K562 (cell line): ENCODE data around the gene INMT. TPM values are rescaled to one million over a fixed set of nuclear protein-coding genes. Genes with fewer than 3 reads are reported as not detected.

ENCODE experiments used
- ATAC-seq: fragments of 200-7000 bp; cut with Tn5 transposase; 3 replicates; pipeline ENCODE4 v1.9.1; 2020; ENCODE audit warnings: moderate library complexity
- BruUV-seq: library from RNA; stranded (reverse); fragments of 400-500 nt; replicated peaks from 2 replicates; lab custom pipeline; 2021; lab: Mats Ljungman, UMichigan
- CTCF ChIA-PET: fragments of 300-600 bp; formaldehyde crosslinking; extraction: SDS; loops from one replicate; lab custom pipeline; 2021; ENCODE audit warnings: low intra/inter-chr PET ratio; lab: Yijun Ruan, JAX
- POLR2A ChIA-PET: fragments of 300-600, 350-650 bp; sonication (Branson Sonifier 250); formaldehyde crosslinking; extraction: SDS; loops from one replicate; lab custom pipeline; 2021; ENCODE audit warnings: antibody characterized with exemption, inconsistent platforms; lab: Yijun Ruan, JAX
- DNase-seq, 4 experiments: peaks; one replicate each; pipeline versions ENCODE4 v3.0.0 to v3.0.0-alpha.2; 2011 to 2018; ENCODE audit warnings: low spot score in 3 of 4, mixed read lengths in 3 of 4; ENCODE audit errors: extremely low read depth in 1 of 4
- FAIRE-seq: peaks from 2 replicates; lab custom pipeline; 2011; peaks lifted over from hg19 to GRCh38; lab: Jason Lieb, UNC
- H2AFZ ChIP-seq: 2 replicates; pipeline ENCODE4 v1.6.0; 2011; ENCODE audit warnings: low read depth, low read length, control low read depth, inconsistent platforms
- H3K27ac ChIP-seq: fragments of 200-600 bp; 3 replicates; pipeline ENCODE4 v1.8.0; 2011; ENCODE audit warnings: low read depth, mild to moderate bottlenecking, control low read depth, inconsistent platforms, low read length, moderate library complexity, mixed read lengths; ENCODE audit errors: extremely low read depth
- H3K27me3 ChIP-seq, 2 experiments: fragments of 300-600 bp in 1 of 2; 2 replicates in 1 of 2; 3 replicates in 1 of 2; pipeline versions ENCODE4 v1.6.0 to v1.8.0; 2011; ENCODE audit warnings: inconsistent platforms in 2 of 2, low read length in 2 of 2, mild to moderate bottlenecking in 1 of 2, mixed read lengths in 1 of 2, moderate library complexity in 1 of 2; ENCODE audit not compliant: control insufficient read depth in 2 of 2, insufficient read depth in 2 of 2
- H3K36me3 ChIP-seq: fragments of 300-600 bp; 3 replicates; pipeline ENCODE4 v1.8.0; 2011; ENCODE audit warnings: mild to moderate bottlenecking, low read length, inconsistent platforms; ENCODE audit not compliant: control insufficient read depth, insufficient read depth
- H3K4me1 ChIP-seq, 2 experiments: fragments of 200-600 bp in 1 of 2; replicated peaks in 1 of 2; 2 replicates in 1 of 2; 3 replicates in 1 of 2; pipeline versions ENCODE4 v1.5.1 to v1.8.0; 2011; ENCODE audit warnings: inconsistent platforms in 2 of 2, low read length in 2 of 2, mild to moderate bottlenecking in 1 of 2, mixed read lengths in 1 of 2, moderate library complexity in 1 of 2; ENCODE audit not compliant: control insufficient read depth in 2 of 2, insufficient read depth in 2 of 2
- H3K4me2 ChIP-seq: 2 replicates; pipeline ENCODE4 v1.6.1; 2011; ENCODE audit warnings: low read length, control low read depth, inconsistent platforms, mixed read lengths; ENCODE audit not compliant: insufficient read depth
- H3K4me3 ChIP-seq: fragments of 200-600 bp; sonication (generic), shearing (Covaris generic); 2 replicates; pipeline ENCODE4 v1.5.1; 2016; ENCODE audit warnings: control low read depth, inconsistent platforms
- H3K79me2 ChIP-seq: fragments of 200-600 bp; 3 replicates; pipeline ENCODE4 v1.8.0; 2011; ENCODE audit warnings: low read length, inconsistent platforms; ENCODE audit not compliant: control insufficient read depth, insufficient read depth
- H3K9ac ChIP-seq, 2 experiments: 2 replicates each; pipeline versions ENCODE4 v1.6.0 to v1.6.1; 2011; ENCODE audit warnings: low read depth in 2 of 2, low read length in 2 of 2, control low read depth in 1 of 2, inconsistent platforms in 1 of 2, mild to moderate bottlenecking in 1 of 2, mixed read lengths in 1 of 2; ENCODE audit not compliant: insufficient read depth in 1 of 2
- H3K9me1 ChIP-seq: one replicate; pipeline ENCODE4 v1.6.0; 2011; ENCODE audit warnings: inconsistent platforms, mild to moderate bottlenecking, low read length, moderate library complexity; ENCODE audit not compliant: control insufficient read depth, insufficient read depth
- H3K9me3 ChIP-seq: replicated peaks from 2 replicates; pipeline ENCODE4 v1.5.1; 2011; ENCODE audit warnings: low read depth, low read length, inconsistent platforms; ENCODE audit not compliant: control insufficient read depth, insufficient read depth
- H4K20me1 ChIP-seq: replicated peaks from 2 replicates; pipeline ENCODE4 v1.6.1; 2011; ENCODE audit warnings: low read length, inconsistent platforms, mixed read lengths; ENCODE audit not compliant: control insufficient read depth, insufficient read depth
- CBFA2T2 ChIP-seq: fragments of 450-650 bp; conservative IDR thresholded peaks from 2 replicates; pipeline ENCODE4 v1.6.1; 2017; ENCODE audit warnings: mild to moderate bottlenecking
- EZH2 ChIP-seq: IDR thresholded peaks from 2 replicates; pipeline ENCODE4 v1.6.1; 2012; ENCODE audit warnings: low read depth, mild to moderate bottlenecking, inconsistent platforms, low read length, borderline replicate concordance
- MCM2 ChIP-seq: fragments of 450-650 bp; IDR thresholded peaks from 2 replicates; pipeline ENCODE4 v1.6.1; 2017; ENCODE audit warnings: low read depth, mild to moderate bottlenecking
- RERE ChIP-seq: sonication (generic); formaldehyde crosslinking; IDR thresholded peaks from 2 replicates; pipeline ENCODE4 v1.8.0; 2023; ENCODE audit warnings: missing genetic modification reagents, mild to moderate bottlenecking, borderline replicate concordance
- ZNF280A ChIP-seq: fragments of 450-650 bp; IDR thresholded peaks from 2 replicates; pipeline ENCODE4 v1.6.1; 2018; ENCODE audit warnings: mild to moderate bottlenecking, low read depth; ENCODE audit not compliant: partially characterized antibody
- ZNF717 ChIP-seq: fragments of 250-450 bp; sonication (Bioruptor Pico); IDR thresholded peaks from 2 replicates; pipeline ENCODE4 v1.5.0; 2021
- WGBS: fragments of 100-300 bp; shearing (Covaris generic); methylation state at CpG from one replicate; pipeline ENCODE4 v1.1.6; 2016; ENCODE audit warnings: low coverage, mixed read lengths; ENCODE audit not compliant: insufficient coverage; ENCODE audit errors: missing lambda C conversion rate; 5-methylcytosine and 5-hydroxymethylcytosine counted together
- in situ Hi-C: fragments of 300-500 bp; cut with MboI; formaldehyde crosslinking; loops from 4 replicates; pipeline ENCODE4 v1.15.0; 2018; ENCODE audit warnings: inconsistent platforms, mixed read lengths
- intact Hi-C: fragments of 100-400 bp; cut with micrococcal nuclease; formaldehyde crosslinking; loops from 2 replicates; pipeline ENCODE4 v1.14.2; 2022
- polyA plus RNA-seq, 8 experiments: library from polyadenylated mRNA; depleted of rRNA in 4 of 8; stranded (reverse) in 5 of 8; unstranded in 3 of 8; fragments of >200 nt; fragmentation: Nextera tagmentation in 2 of 8; fragmentation: Illumina TruSeq in 1 of 8; extraction: Ambion mirVana in 2 of 8; extraction: Trizol in 1 of 8; gene quantifications; 2 replicates each; pipeline versions ENCODE4 v1.2.1 to v1.2.3, GENCODE V29; 2011 to 2014; ENCODE audit warnings: inconsistent platforms in 1 of 8, missing spikeins in 1 of 8
- total RNA-seq, 7 experiments: library from RNA; depleted of rRNA in 6 of 7; stranded (reverse); fragments of >200 nt in 6 of 7; fragmentation: Illumina TruSeq in 2 of 7; extraction: Trizol in 2 of 7; gene quantifications; 2 replicates each; pipeline versions ENCODE4 v1.2.1 to v1.2.3, GENCODE V29; 2011 to 2021; ENCODE audit warnings: low replicate concordance in 1 of 7

Gene INMT
- total and polyA plus RNA-seq, 9 of the 15 experiments (the other 6 are each of a cell fraction or from before 2014, with no cell fraction given) = 0.04 to 0.27 TPM; not detected in 7

GRCh38 chr7:30705008-30705407, 46.9 kb upstream of the INMT start:
- Histone ChIP-seq H3K4me3 (no peak overlapping the region), H3K9ac (no peak overlapping the region), H3K9me3 (no peaks in the 10 kb centered on the region), H3K4me1 (peaks cover 2 to 6% of the 10 kb centered on the region in 2 experiments; a peak in 3 of 5 replicates), H3K4me2 (no peak overlapping the region), H3K27me3 (peaks cover 17 to 60% of the 10 kb centered on the region in 2 experiments; a peak in 4 of 5 replicates), H3K79me2 (no peaks in the 10 kb centered on the region), H2AFZ (no peak overlapping the region), H3K36me3 (no peaks in the 10 kb centered on the region), H3K9me1 (no peaks in the 10 kb centered on the region), H3K27ac (no peak overlapping the region), H4K20me1 (0 out of 2 replicates have a peak, but pooled peaks cover 5% of the 10 kb centered on the region)
- no peak for ATAC-seq
- FAIRE-seq = no peak
- CTCF ChIA-PET = no interaction called here
- in situ Hi-C loops (no loop called here), intact Hi-C loops (no loop called here)
- TF ChIP-seq ZNF280A (no peak), CBFA2T2 (no peak), RERE (CRISPR knock-in tag) (no peak), MCM2 (no peak), EZH2 (no peak), ZNF717 (no peak)
- no TSS peak for BruUV-seq
- WGBS = 1% methylated on average over 7 of the region's 8 CpGs
- DNase-seq = no peak
- POLR2A ChIA-PET = interaction anchor here (0.7 to 1.6 kb wide), 3 partner anchors 9 to 23 kb away, joined by 3 to 7 read pairs (median 3); partner anchors contain the start of gene CRHR2
